HFFc6 (cell line): ENCODE results near the gene UTP4. TPM values are rescaled to one million over a fixed set of nuclear protein-coding genes. Genes with fewer than 3 reads are reported as not detected.
A peak's percentile ranks its signal among the peaks of the same experiment; 100 is the strongest.
"Not testable (repeated sequence)": the region's sequence is repeated elsewhere in the genome, so short reads cannot be mapped to it uniquely, and the experiment has no call there.

ENCODE experiments used
- DNase-seq: peaks from one replicate; pipeline ENCODE4 v3.0.0-alpha.2; 2018
- H3K27ac Mint-ChIP-seq: 2 replicates; pipeline ENCODE4 v1.8.0; 2020; ENCODE audit warnings: mild to moderate bottlenecking, mixed read lengths
- H3K27me3 Mint-ChIP-seq: 2 replicates; pipeline ENCODE4 v1.8.0; 2021; ENCODE audit warnings: mild to moderate bottlenecking, moderate library complexity, mixed read lengths; ENCODE audit not compliant: insufficient read depth
- H3K36me3 Mint-ChIP-seq: 2 replicates; pipeline ENCODE4 v1.8.0; 2021; ENCODE audit warnings: low read depth, mixed read lengths
- H3K4me1 Mint-ChIP-seq: 2 replicates; pipeline ENCODE4 v1.8.0; 2020; ENCODE audit warnings: low read depth, mixed read lengths
- H3K4me3 Mint-ChIP-seq: 2 replicates; pipeline ENCODE4 v1.8.0; 2020; ENCODE audit warnings: mild to moderate bottlenecking, moderate library complexity, mixed read lengths
- H3K9me3 Mint-ChIP-seq: 2 replicates; pipeline ENCODE4 v1.8.0; 2020; ENCODE audit warnings: mild to moderate bottlenecking, mixed read lengths
- total RNA-seq, 6 experiments: library from RNA; stranded (reverse); fragmentation: NEBNext Ultra II Directional; extraction: Animal tissue kit (Norgen Biotek cat#: 25700); gene quantifications; 2 replicates in 1 of 6; 3 replicates in 5 of 6; pipeline ENCODE4 v1.2.3, GENCODE V29; 2021
- TF ChIP-seq, protein P1 (sequence below): fragments of 200-600 bp; sonication (generic); IDR thresholded peaks from 2 replicates; pipeline ENCODE4 v1.5.0; 2021; ENCODE audit warnings: antibody characterized with exemption, mild to moderate bottlenecking

Gene UTP4
- total RNA-seq, 6 experiments from 2014 or later = 64.1 to 82.4 (median 69.6) TPM

DNA sequence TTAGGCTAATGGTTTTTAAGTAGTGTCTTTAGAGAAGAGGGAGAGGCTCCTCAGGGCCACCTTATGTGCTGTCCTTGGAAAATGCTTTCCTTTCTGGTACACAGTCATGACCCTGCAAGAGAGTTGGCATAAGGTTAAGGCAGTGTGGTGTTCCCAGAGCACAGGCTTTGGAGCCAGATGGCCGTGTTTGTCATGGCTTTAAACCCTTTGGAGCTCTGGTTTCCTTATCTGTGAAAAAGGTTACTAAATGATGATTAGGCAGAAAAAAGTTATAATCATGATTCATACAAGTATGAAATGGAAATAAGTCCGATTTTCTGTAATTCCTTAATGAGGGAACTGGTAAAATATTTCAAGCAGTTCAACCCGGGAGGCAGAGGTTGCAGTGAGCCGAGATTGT, 13.2 kb downstream of the UTP4 start:
- Mint-ChIP-seq H3K4me3 (no peak overlapping the region), H3K27me3 (no peaks in the 10 kb centered on the region), H3K9me3 (no peaks in the 10 kb centered on the region), H3K27ac (peak overlapping the region; percentile 33; the same call in 1 of the 2 replicates), H3K36me3 (peaks cover 29% of the 10 kb centered on the region), H3K4me1 (no peaks in the 10 kb centered on the region)
- TF ChIP-seq, protein P1, sequence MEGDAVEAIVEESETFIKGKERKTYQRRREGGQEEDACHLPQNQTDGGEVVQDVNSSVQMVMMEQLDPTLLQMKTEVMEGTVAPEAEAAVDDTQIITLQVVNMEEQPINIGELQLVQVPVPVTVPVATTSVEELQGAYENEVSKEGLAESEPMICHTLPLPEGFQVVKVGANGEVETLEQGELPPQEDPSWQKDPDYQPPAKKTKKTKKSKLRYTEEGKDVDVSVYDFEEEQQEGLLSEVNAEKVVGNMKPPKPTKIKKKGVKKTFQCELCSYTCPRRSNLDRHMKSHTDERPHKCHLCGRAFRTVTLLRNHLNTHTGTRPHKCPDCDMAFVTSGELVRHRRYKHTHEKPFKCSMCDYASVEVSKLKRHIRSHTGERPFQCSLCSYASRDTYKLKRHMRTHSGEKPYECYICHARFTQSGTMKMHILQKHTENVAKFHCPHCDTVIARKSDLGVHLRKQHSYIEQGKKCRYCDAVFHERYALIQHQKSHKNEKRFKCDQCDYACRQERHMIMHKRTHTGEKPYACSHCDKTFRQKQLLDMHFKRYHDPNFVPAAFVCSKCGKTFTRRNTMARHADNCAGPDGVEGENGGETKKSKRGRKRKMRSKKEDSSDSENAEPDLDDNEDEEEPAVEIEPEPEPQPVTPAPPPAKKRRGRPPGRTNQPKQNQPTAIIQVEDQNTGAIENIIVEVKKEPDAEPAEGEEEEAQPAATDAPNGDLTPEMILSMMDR = no peak
- no peak for DNase-seq

DNA sequence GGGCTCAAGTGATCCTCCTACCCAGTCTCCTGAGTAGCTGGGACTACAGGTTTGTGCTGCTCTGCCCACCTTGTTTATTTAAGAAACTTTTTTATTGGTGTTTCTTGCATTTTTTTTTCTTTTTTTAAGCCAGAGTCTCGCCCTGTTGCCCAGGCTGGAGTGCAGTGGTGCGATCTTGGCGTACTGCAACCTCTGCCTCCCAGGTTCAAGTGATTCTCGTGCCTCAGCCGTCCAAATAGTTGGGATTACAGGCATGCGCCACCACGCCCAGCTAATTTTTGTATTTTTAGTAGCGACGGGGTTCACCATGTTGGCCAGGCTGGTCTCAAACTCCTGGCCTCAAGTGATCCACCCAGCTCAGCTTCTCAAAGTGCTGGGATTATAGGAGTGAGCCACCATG, 17.2 kb downstream of the UTP4 start:
- not testable (repeated sequence) for H3K27ac Mint-ChIP-seq, H3K4me3 Mint-ChIP-seq, H3K27me3 Mint-ChIP-seq, H3K4me1 Mint-ChIP-seq, DNase-seq, H3K9me3 Mint-ChIP-seq
- peaks cover 29% of the 10 kb centered on the region for H3K36me3 Mint-ChIP-seq

DNA sequence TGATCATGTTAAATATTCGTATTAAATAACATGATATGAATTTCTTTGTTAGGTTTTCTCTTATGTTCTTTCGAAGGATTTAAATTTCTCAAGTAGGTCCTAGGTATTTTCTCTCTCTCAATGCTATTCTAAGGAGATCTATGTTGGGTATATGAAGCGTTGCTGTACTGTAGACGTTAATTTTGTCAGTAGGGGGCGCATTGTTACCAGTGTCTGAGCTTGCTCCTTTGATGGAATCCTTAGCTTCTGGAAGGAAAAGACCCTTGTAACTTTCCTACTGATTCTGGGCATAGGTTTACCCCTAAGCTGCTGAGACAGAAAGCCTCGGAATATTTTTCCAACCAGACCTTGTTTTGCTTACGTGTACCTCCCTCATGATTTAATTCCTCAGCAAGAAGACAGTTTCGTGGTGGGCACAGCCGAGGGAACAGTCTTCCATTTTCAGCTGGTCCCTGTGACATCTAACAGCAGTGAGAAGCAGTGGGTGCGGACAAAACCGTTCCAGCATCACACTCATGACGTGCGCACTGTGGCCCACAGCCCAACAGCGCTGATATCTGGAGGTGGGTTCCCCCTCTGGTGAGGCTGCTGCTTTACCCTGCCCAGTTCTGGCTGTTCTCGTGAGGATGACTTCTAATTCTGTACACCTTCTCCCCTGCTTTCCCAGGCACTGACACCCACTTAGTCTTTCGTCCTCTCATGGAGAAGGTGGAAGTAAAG, 17.9 kb downstream of the UTP4 start:
- TF ChIP-seq, protein P1 = peak; percentile 91
- peaks cover 9% of the 10 kb centered on the region for H3K4me1 Mint-ChIP-seq
- peaks cover 33% of the 10 kb centered on the region for H3K36me3 Mint-ChIP-seq
- no peak overlapping the region for H3K27ac Mint-ChIP-seq
- H3K27me3 Mint-ChIP-seq = peaks cover 2% of the 10 kb centered on the region
- DNase-seq = peak; percentile 62
- no peak overlapping the region for H3K4me3 Mint-ChIP-seq
- H3K9me3 Mint-ChIP-seq = no peaks in the 10 kb centered on the region

DNA sequence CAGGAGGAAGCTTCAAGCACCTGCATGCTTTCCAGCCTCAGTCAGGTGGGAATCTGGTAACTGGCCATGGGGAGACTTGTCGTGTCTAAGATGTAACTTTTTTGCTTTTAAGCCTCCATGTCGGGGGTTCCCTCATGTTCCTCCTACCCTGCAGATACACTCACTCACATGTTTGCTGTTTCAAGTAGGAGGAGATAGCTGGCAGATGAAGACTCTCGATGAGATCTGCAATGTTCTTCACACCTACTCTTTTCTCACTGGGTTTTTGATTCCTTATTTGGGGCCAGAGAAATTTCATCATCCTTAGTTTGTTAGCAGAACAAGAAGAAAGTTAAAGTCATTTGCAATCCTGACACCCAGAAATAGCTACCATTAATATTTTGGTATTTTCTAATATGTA, 24.7 kb downstream of the UTP4 start:
- Mint-ChIP-seq H3K27me3 (peaks cover 2% of the 10 kb centered on the region; the same call in 1 of the 2 replicates), H3K36me3 (peaks cover 44% of the 10 kb centered on the region), H3K9me3 (no peaks in the 10 kb centered on the region), H3K4me3 (no peak overlapping the region), H3K4me1 (peaks cover 9% of the 10 kb centered on the region), H3K27ac (no peak overlapping the region)
- DNase-seq = no peak
- TF ChIP-seq, protein P1 = no peak

DNA sequence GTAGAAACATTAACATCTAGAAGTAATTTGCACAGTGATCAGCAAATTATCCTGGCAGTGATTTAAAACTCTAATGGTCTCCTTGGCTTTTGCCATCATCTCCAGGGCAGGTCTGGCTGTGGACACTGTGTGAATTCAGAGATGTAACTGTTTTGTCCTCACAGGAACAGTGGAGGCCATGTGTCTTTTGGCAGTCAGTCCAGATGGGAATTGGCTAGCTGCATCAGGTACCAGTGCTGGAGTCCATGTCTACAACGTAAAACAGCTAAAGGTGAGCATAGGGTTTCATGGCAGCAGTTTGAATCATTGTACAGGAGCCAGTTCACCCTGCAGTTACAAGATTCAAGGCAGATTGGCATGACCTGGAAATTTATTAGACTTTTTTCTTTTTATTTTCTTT, 27.7 kb downstream of the UTP4 start:
- Mint-ChIP-seq H3K4me1 (peaks cover 3% of the 10 kb centered on the region), H3K27ac (no peak overlapping the region), H3K9me3 (no peaks in the 10 kb centered on the region), H3K27me3 (no peaks in the 10 kb centered on the region), H3K36me3 (peaks cover 37% of the 10 kb centered on the region), H3K4me3 (no peak overlapping the region)
- TF ChIP-seq, protein P1 = no peak
- no peak for DNase-seq

DNA sequence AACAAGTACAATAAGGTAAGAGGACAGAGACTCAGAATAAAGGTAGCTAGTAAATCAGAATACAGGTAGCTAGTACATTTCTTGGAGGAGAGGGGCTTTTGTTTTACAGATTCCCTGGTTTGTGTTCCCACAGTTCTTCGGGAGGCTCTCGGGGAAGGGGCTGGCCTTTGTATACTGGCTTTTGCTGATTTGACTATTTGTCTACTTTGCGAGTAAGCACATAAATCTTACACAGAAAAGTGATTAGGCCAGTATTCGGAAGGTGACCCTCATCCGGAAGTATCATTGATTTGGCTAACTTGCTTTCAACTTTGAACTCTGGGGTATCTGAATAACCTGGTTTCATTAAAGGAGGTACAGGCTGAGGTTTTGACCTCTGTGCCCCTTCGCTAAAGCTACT, 33.1 kb downstream of the UTP4 start:
- Mint-ChIP-seq H3K36me3 (peaks cover 38% of the 10 kb centered on the region), H3K4me1 (peaks cover 35% of the 10 kb centered on the region), H3K9me3 (no peaks in the 10 kb centered on the region), H3K27me3 (no peaks in the 10 kb centered on the region; the same call in none of the 2 replicates), H3K27ac (peak overlapping the region; percentile 77), H3K4me3 (no peak overlapping the region)
- TF ChIP-seq, protein P1 = no peak
- DNase-seq = no peak
